ENCODE results near the gene ATF1.
A peak's percentile ranks its signal among the peaks of the same experiment; 100 is the strongest.
"Not testable (repeated sequence)": the region's sequence is repeated elsewhere in the genome, so short reads cannot be mapped to it uniquely, and the experiment has no call there.

ATF1 gene

GRCh38 chr12:50788561-50788960 is 24.7 kb downstream of the ATF1 start:
- H3K4me1 Mint-ChIP-seq (ENCODE audit: low read depth in 2 of 2), result peaks cover 4 to 36% of the 10 kb centered on the region in 2 donors
- H3K27me3 Mint-ChIP-seq, result no peaks in the 10 kb centered on the region
- H3K36me3 Mint-ChIP-seq (ENCODE audit: insufficient read depth), result peaks cover 11% of the 10 kb centered on the region
- DNase-seq (no peak), ATAC-seq (replicated peaks) (no peak)
- peaks cover 0 to 1% of the 10 kb centered on the region in 2 donors for H3K9me3 Mint-ChIP-seq
- H3K27ac Mint-ChIP-seq, result peak overlapping the region in 1 of 2 donors; percentile 4
- H3K4me3 Mint-ChIP-seq, result no peak overlapping the region

- peaks cover 6 to 30% of the 10 kb centered on the region in 2 donors for H3K4me1 Mint-ChIP-seq (ENCODE audit: low read depth in 2 of 2)
- peak overlapping the region in 1 of 2 donors; percentile 25 for H3K27ac Mint-ChIP-seq
- DNase-seq (no peak), ATAC-seq (replicated peaks) (no peak)
- no peaks in the 10 kb centered on the region for H3K27me3 Mint-ChIP-seq
- H3K9me3 Mint-ChIP-seq, result peaks cover 0 to 1% of the 10 kb centered on the region in 2 donors
- H3K4me3 Mint-ChIP-seq, result no peak overlapping the region
- H3K36me3 Mint-ChIP-seq (ENCODE audit: insufficient read depth), result peaks cover 11% of the 10 kb centered on the region
These were observed 26.2 kb downstream of the ATF1 start for GRCh38 chr12:50790081-50790480.

- Mint-ChIP-seq H3K36me3 (ENCODE audit: insufficient read depth) (peaks cover 56% of the 10 kb centered on the region), H3K9me3 (no peaks in the 10 kb centered on the region), H3K27ac (no peak overlapping the region), H3K4me1 (ENCODE audit: low read depth in 2 of 2) (peaks cover 2 to 4% of the 10 kb centered on the region in 2 donors), H3K27me3 (no peaks in the 10 kb centered on the region), H3K4me3 (no peak overlapping the region)
- ATAC-seq (replicated peaks) (no peak), DNase-seq (no peak)
These were observed 36.0 kb downstream of the ATF1 start for GRCh38 chr12:50799908-50800307.

- Mint-ChIP-seq H3K9me3 (no peaks in the 10 kb centered on the region), H3K4me1 (ENCODE audit: low read depth in 2 of 2) (no peaks in the 10 kb centered on the region), H3K36me3 (ENCODE audit: insufficient read depth) (peaks cover 34% of the 10 kb centered on the region), H3K27ac (no peak overlapping the region), H3K4me3 (no peak overlapping the region), H3K27me3 (no peaks in the 10 kb centered on the region)
- ATAC-seq (replicated peaks) (no peak), DNase-seq (no peak)
These were observed 39.5 kb downstream of the ATF1 start for GRCh38 chr12:50803230-50803875.

GRCh38 chr12:50806176-50806575 is 42.3 kb downstream of the ATF1 start:
- no peak for ATAC-seq (replicated peaks)
- Mint-ChIP-seq H3K4me3 (no peak overlapping the region), H3K4me1 (ENCODE audit: low read depth in 2 of 2) (no peaks in the 10 kb centered on the region), H3K27me3 (no peaks in the 10 kb centered on the region), H3K36me3 (ENCODE audit: insufficient read depth) (peaks cover 36% of the 10 kb centered on the region), H3K9me3 (no peaks in the 10 kb centered on the region), H3K27ac (peak overlapping the region; percentile 22 to 46)
- no peak for DNase-seq

- ATAC-seq (replicated peaks); H3K27me3 Mint-ChIP-seq; H3K4me1 Mint-ChIP-seq (ENCODE audit: low read depth in 2 of 2); H3K4me3 Mint-ChIP-seq; H3K27ac Mint-ChIP-seq; DNase-seq; H3K9me3 Mint-ChIP-seq: not testable (repeated sequence)
- peaks cover 46% of the 10 kb centered on the region for H3K36me3 Mint-ChIP-seq (ENCODE audit: insufficient read depth)
These were observed 45.2 kb downstream of the ATF1 start for GRCh38 chr12:50809131-50809530.

- H3K36me3 Mint-ChIP-seq (ENCODE audit: insufficient read depth), result peaks cover 69% of the 10 kb centered on the region
- not testable (repeated sequence) for DNase-seq; H3K4me1 Mint-ChIP-seq (ENCODE audit: low read depth in 2 of 2); H3K27me3 Mint-ChIP-seq; H3K4me3 Mint-ChIP-seq; ATAC-seq (replicated peaks); H3K27ac Mint-ChIP-seq; H3K9me3 Mint-ChIP-seq
These were observed 51.0 kb downstream of the ATF1 start for GRCh38 chr12:50814921-50815320.

- H3K27me3 Mint-ChIP-seq, result no peaks in the 10 kb centered on the region
- DNase-seq, result no peak
- H3K27ac Mint-ChIP-seq, result no peak overlapping the region
- no peak overlapping the region for H3K4me3 Mint-ChIP-seq
- ATAC-seq (replicated peaks), result no peak
- H3K4me1 Mint-ChIP-seq (ENCODE audit: low read depth in 2 of 2), result peaks cover 0 to 4% of the 10 kb centered on the region in 2 donors
- no peaks in the 10 kb centered on the region for H3K9me3 Mint-ChIP-seq
- peaks cover 39% of the 10 kb centered on the region for H3K36me3 Mint-ChIP-seq (ENCODE audit: insufficient read depth)
These were observed 56.3 kb downstream of the ATF1 start for GRCh38 chr12:50820177-50820576.

GRCh38 chr12:50822082-50822481 is 58.2 kb downstream of the ATF1 start:
- Mint-ChIP-seq H3K36me3 (ENCODE audit: insufficient read depth) (peaks cover 25% of the 10 kb centered on the region), H3K4me1 (ENCODE audit: low read depth in 2 of 2) (peaks cover 0 to 4% of the 10 kb centered on the region in 2 donors), H3K9me3 (no peaks in the 10 kb centered on the region), H3K27me3 (no peaks in the 10 kb centered on the region), H3K4me3 (no peak overlapping the region), H3K27ac (peak overlapping the region in 1 of 2 donors; percentile 55)
- DNase-seq (no peak), ATAC-seq (replicated peaks) (no peak)

GRCh38 chr12:50823724-50824123 is 59.8 kb downstream of the ATF1 start:
- H3K4me1 Mint-ChIP-seq (ENCODE audit: low read depth in 2 of 2); H3K9me3 Mint-ChIP-seq; H3K4me3 Mint-ChIP-seq; H3K27me3 Mint-ChIP-seq; H3K27ac Mint-ChIP-seq; DNase-seq; H3K36me3 Mint-ChIP-seq (ENCODE audit: insufficient read depth); ATAC-seq (replicated peaks): not testable (repeated sequence)

GRCh38 chr12:50824914-50825313 is 61.0 kb downstream of the ATF1 start:
- H3K27me3 Mint-ChIP-seq, result peaks cover 9 to 10% of the 10 kb centered on the region in 2 donors
- DNase-seq, result no peak
- ATAC-seq (replicated peaks), result peak; percentile 50
- H3K27ac Mint-ChIP-seq, result peak overlapping the region; percentile 81 to 88
- no peak overlapping the region for H3K4me3 Mint-ChIP-seq
- no peaks in the 10 kb centered on the region for H3K9me3 Mint-ChIP-seq
- peaks cover 6% of the 10 kb centered on the region for H3K36me3 Mint-ChIP-seq (ENCODE audit: insufficient read depth)
- peaks cover 0 to 4% of the 10 kb centered on the region in 2 donors for H3K4me1 Mint-ChIP-seq (ENCODE audit: low read depth in 2 of 2)

- ATAC-seq (replicated peaks) (peak; percentile 87), DNase-seq (no peak)
- no peak overlapping the region for H3K4me3 Mint-ChIP-seq
- H3K4me1 Mint-ChIP-seq (ENCODE audit: low read depth in 2 of 2), result peaks cover 0 to 4% of the 10 kb centered on the region in 2 donors
- H3K9me3 Mint-ChIP-seq, result no peaks in the 10 kb centered on the region
- H3K27ac Mint-ChIP-seq, result peak overlapping the region; percentile 81 to 88
- H3K36me3 Mint-ChIP-seq (ENCODE audit: insufficient read depth), result peaks cover 6% of the 10 kb centered on the region
- peaks cover 9 to 10% of the 10 kb centered on the region in 2 donors for H3K27me3 Mint-ChIP-seq
These were observed 61.5 kb downstream of the ATF1 start for GRCh38 chr12:50825372-50825838.

- H3K36me3 Mint-ChIP-seq (ENCODE audit: insufficient read depth), result peaks cover 6% of the 10 kb centered on the region
- H3K27ac Mint-ChIP-seq, result no peak overlapping the region
- no peak for ATAC-seq (replicated peaks)
- no peak overlapping the region for H3K4me3 Mint-ChIP-seq
- H3K9me3 Mint-ChIP-seq, result no peaks in the 10 kb centered on the region
- peaks cover 0 to 4% of the 10 kb centered on the region in 2 donors for H3K4me1 Mint-ChIP-seq (ENCODE audit: low read depth in 2 of 2)
- H3K27me3 Mint-ChIP-seq, result peaks cover 28 to 30% of the 10 kb centered on the region in 2 donors
- no peak for DNase-seq
These were observed 64.2 kb downstream of the ATF1 start for GRCh38 chr12:50828121-50828520.

GRCh38 chr12:50828886-50829285 is 65.0 kb downstream of the ATF1 start:
- ATAC-seq (replicated peaks), result no peak
- Mint-ChIP-seq H3K27ac (peak overlapping the region in 1 of 2 donors; percentile 38), H3K9me3 (no peaks in the 10 kb centered on the region), H3K4me3 (no peak overlapping the region), H3K27me3 (peaks cover 30 to 38% of the 10 kb centered on the region in 2 donors), H3K36me3 (ENCODE audit: insufficient read depth) (peaks cover 6% of the 10 kb centered on the region), H3K4me1 (ENCODE audit: low read depth in 2 of 2) (peaks cover 0 to 4% of the 10 kb centered on the region in 2 donors)
- DNase-seq, result no peak
